GM19372 (cell line): Measurements from ENCODE around the gene CRYL1.

Experiments
- ATAC-seq: cut with Tn5 transposase; IDR thresholded peaks from one replicate; pipeline ENCODE4 v1.9.1; 2021; ENCODE audit warnings: mild to moderate bottlenecking, low read depth, moderate library complexity; ENCODE audit not compliant: unreplicated experiment

The CRYL1 gene

GRCh38 chr13:20403826-20404225, 121.8 kb downstream of the CRYL1 start:
- no peak for ATAC-seq

- ATAC-seq: no peak
Observed at GRCh38 chr13:20402881-20403280, 122.8 kb downstream of the CRYL1 start.

- no peak for ATAC-seq
Observed at GRCh38 chr13:20401931-20402856, 123.5 kb downstream of the CRYL1 start.

GRCh38 chr13:20401531-20401930, 124.1 kb downstream of the CRYL1 start:
- ATAC-seq: no peak

GRCh38 chr13:20400774-20401173, 124.9 kb downstream of the CRYL1 start:
- ATAC-seq: no peak

- ATAC-seq: no peak
Observed at GRCh38 chr13:20399961-20400360, 125.7 kb downstream of the CRYL1 start.

GRCh38 chr13:20399515-20399914, 126.1 kb downstream of the CRYL1 start:
- ATAC-seq: no peak

- ATAC-seq: no peak
Observed at GRCh38 chr13:20398459-20398858, 127.2 kb downstream of the CRYL1 start.

GRCh38 chr13:20397896-20398295, 127.8 kb downstream of the CRYL1 start:
- no peak for ATAC-seq

- no peak for ATAC-seq
Observed at GRCh38 chr13:20395061-20395916, 130.4 kb downstream of the CRYL1 start.

- no peak for ATAC-seq
Observed at GRCh38 chr13:20394506-20394905, 131.2 kb downstream of the CRYL1 start.

- no peak for ATAC-seq
Observed at GRCh38 chr13:20394169-20394501, 131.5 kb downstream of the CRYL1 start.

- ATAC-seq: no peak
Observed at GRCh38 chr13:20393273-20394168, 132.1 kb downstream of the CRYL1 start.

- ATAC-seq: no peak
Observed at GRCh38 chr13:20392530-20392929, 133.1 kb downstream of the CRYL1 start.

- no peak for ATAC-seq
Observed at GRCh38 chr13:20391597-20392452, 133.8 kb downstream of the CRYL1 start.

GRCh38 chr13:20390526-20391175, 135.0 kb downstream of the CRYL1 start:
- no peak for ATAC-seq

- no peak for ATAC-seq
Observed at GRCh38 chr13:20389696-20390525, 135.7 kb downstream of the CRYL1 start.

- no peak for ATAC-seq
Observed at GRCh38 chr13:20388184-20388583, 137.5 kb downstream of the CRYL1 start.
